GM23338 (cell line): ENCODE measurements around the gene SP2. TPM values are rescaled to one million over a fixed set of nuclear protein-coding genes. Genes with fewer than 3 reads are reported as not detected.

Source experiments
- ATAC-seq: fragments of 200-7000 bp; cut with Tn5 transposase; 3 replicates; pipeline ENCODE4 v1.9.1; 2020
- DNase-seq: peaks from one replicate; pipeline ENCODE4 v3.0.0-alpha.2; 2015; ENCODE audit warnings: low spot score
- H2AFZ ChIP-seq: fragments of 200-600 bp; sonication (generic); 2 replicates; pipeline ENCODE4 v1.8.0; 2016; ENCODE audit warnings: antibody characterized with exemption, mild to moderate bottlenecking, moderate library complexity
- H3F3A ChIP-seq: fragments of 200-600 bp; sonication (generic); replicated peaks from 2 replicates; pipeline ENCODE4 v1.8.0; 2017; ENCODE audit warnings: antibody characterized with exemption, mixed run types, low read depth
- H3K27ac ChIP-seq: fragments of 200-600 bp; sonication (generic); 2 replicates; pipeline ENCODE4 v1.6.1; 2016; ENCODE audit warnings: low read depth
- H3K27me3 ChIP-seq: fragments of 200-600 bp; sonication (generic); 2 replicates; pipeline ENCODE4 v1.8.0; 2016; ENCODE audit warnings: mild to moderate bottlenecking, mixed run types, moderate library complexity; ENCODE audit not compliant: insufficient read depth
- H3K36me3 ChIP-seq: fragments of 200-600 bp; sonication (generic); 2 replicates; pipeline ENCODE4 v1.8.0; 2016; ENCODE audit warnings: mild to moderate bottlenecking; ENCODE audit not compliant: insufficient read depth
- H3K4me1 ChIP-seq: fragments of 200-600 bp; sonication (generic); 2 replicates; pipeline ENCODE4 v1.8.0; 2016; ENCODE audit warnings: mild to moderate bottlenecking, moderate library complexity; ENCODE audit not compliant: insufficient read depth
- H3K4me2 ChIP-seq: fragments of 200-600 bp; sonication (generic); 2 replicates; pipeline ENCODE4 v1.7.1; 2017; ENCODE audit warnings: mixed run types
- H3K4me3 ChIP-seq: fragments of 200-600 bp; sonication (generic); 2 replicates; pipeline ENCODE4 v1.6.1; 2016; ENCODE audit warnings: mixed run types
- H3K79me2 ChIP-seq: fragments of 200-600 bp; sonication (generic); replicated peaks from 2 replicates; pipeline ENCODE4 v1.8.0; 2017; ENCODE audit warnings: mild to moderate bottlenecking; ENCODE audit not compliant: insufficient read depth
- H3K9me2 ChIP-seq: fragments of 200-600 bp; sonication (generic); 2 replicates; pipeline ENCODE4 v1.8.0; 2017; ENCODE audit not compliant: insufficient read depth
- H4K20me1 ChIP-seq: fragments of 200-600 bp; sonication (generic); replicated peaks from 2 replicates; pipeline ENCODE4 v1.8.0; 2017; ENCODE audit warnings: mild to moderate bottlenecking; ENCODE audit not compliant: insufficient read depth
- H3K27ac Mint-ChIP-seq: 2 replicates; pipeline ENCODE4 v1.8.0; 2020; ENCODE audit warnings: inconsistent platforms, mild to moderate bottlenecking, moderate library complexity, mixed read lengths
- H3K27me3 Mint-ChIP-seq: 3 replicates; pipeline ENCODE4 v1.8.0; 2022; ENCODE audit warnings: low read depth, mild to moderate bottlenecking, moderate library complexity, mixed read lengths, inconsistent platforms; ENCODE audit not compliant: insufficient read depth, poor library complexity
- H3K36me3 Mint-ChIP-seq: 3 replicates; pipeline ENCODE4 v1.8.0; 2021; ENCODE audit warnings: low read depth, mild to moderate bottlenecking, inconsistent platforms, moderate library complexity, mixed read lengths
- H3K4me1 Mint-ChIP-seq: 3 replicates; pipeline ENCODE4 v1.8.0; 2020; ENCODE audit warnings: mild to moderate bottlenecking, inconsistent platforms, mixed read lengths
- H3K4me3 Mint-ChIP-seq: 3 replicates; pipeline ENCODE4 v1.8.0; 2021; ENCODE audit warnings: moderate library complexity, mild to moderate bottlenecking, inconsistent platforms, mixed read lengths
- H3K9me3 Mint-ChIP-seq: 3 replicates; pipeline ENCODE4 v1.8.0; 2020; ENCODE audit warnings: moderate library complexity, mild to moderate bottlenecking, inconsistent platforms, mixed read lengths
- CREB1 ChIP-seq: fragments of 250-450 bp; sonication (Bioruptor Pico); IDR thresholded peaks from 2 replicates; pipeline ENCODE4 v1.5.0; 2020; ENCODE audit warnings: low read depth, mild to moderate bottlenecking, moderate library complexity
- EZH2 ChIP-seq: fragments of 200-600 bp; sonication (generic); IDR thresholded peaks from one replicate; pipeline ENCODE4 v1.8.0; 2017; ENCODE audit warnings: antibody characterized with exemption, mild to moderate bottlenecking, low read depth; ENCODE audit not compliant: unreplicated experiment
- JUNB ChIP-seq: IDR thresholded peaks from one replicate; pipeline ENCODE4 v1.6.1; 2016; ENCODE audit warnings: antibody characterized with exemption; ENCODE audit not compliant: unreplicated experiment
- POLR2AphosphoS5 ChIP-seq: IDR thresholded peaks from 2 replicates; pipeline ENCODE4 v1.6.1; 2016; ENCODE audit warnings: antibody characterized with exemption, low read depth
- ZNF114 ChIP-seq: fragments of 250-450 bp; sonication (Bioruptor Pico); IDR thresholded peaks from 2 replicates; pipeline ENCODE4 v1.5.0; 2020; ENCODE audit warnings: mild to moderate bottlenecking, moderate library complexity
- polyA plus RNA-seq: library from polyadenylated mRNA; unstranded; fragments of >200 nt; fragmentation: Nextera tagmentation; extraction: Ambion mirVana; gene quantifications from 2 replicates; pipeline ENCODE4 v1.2.1, GENCODE V29; 2016
- total RNA-seq: library from RNA; depleted of rRNA; stranded (reverse); fragments of >200 nt; shearing (Covaris generic); gene quantifications from 2 replicates; pipeline ENCODE4 v1.2.3, GENCODE V29; 2014
- TF ChIP-seq, protein P1 (sequence below): IDR thresholded peaks from one replicate; pipeline ENCODE4 v1.6.1; 2018; ENCODE audit warnings: antibody characterized with exemption; ENCODE audit not compliant: unreplicated experiment

The SP2 gene
- total and polyA plus RNA-seq, 2 experiments from 2014 or later, result 6.0 to 12.9 TPM

- Mint-ChIP-seq H3K27ac (no peak within 1 kb of the TSS), H3K27me3 (peaks cover 34% of the 10 kb centered on the region), H3K9me3 (peaks cover 13% of the 10 kb centered on the region; the same call in 2 of the 3 replicates), H3K4me1 (peaks cover 10% of the 10 kb centered on the region), H3K4me3 (peak within 1 kb of the TSS; percentile 81), H3K36me3 (peaks cover 12% of the 10 kb centered on the region; the same call in 2 of the 3 replicates)
- peaks cover 4% of the 10 kb centered on the region; the same call in 1 of the 2 replicates for H3K9me2 ChIP-seq
- H2AFZ ChIP-seq, result peak within 1 kb of the TSS; percentile 63
- peak; percentile 99 for ATAC-seq
- H3K27ac ChIP-seq, result no peak within 1 kb of the TSS
- TF ChIP-seq CREB1 (CRISPR knock-in tag), result 0 out of 2 replicates have a peak, but pooled peaks have one; percentile 6
- no peak for TF ChIP-seq EZH2
- peak; percentile 62 for TF ChIP-seq POLR2AphosphoS5
- TF ChIP-seq, protein P1, sequence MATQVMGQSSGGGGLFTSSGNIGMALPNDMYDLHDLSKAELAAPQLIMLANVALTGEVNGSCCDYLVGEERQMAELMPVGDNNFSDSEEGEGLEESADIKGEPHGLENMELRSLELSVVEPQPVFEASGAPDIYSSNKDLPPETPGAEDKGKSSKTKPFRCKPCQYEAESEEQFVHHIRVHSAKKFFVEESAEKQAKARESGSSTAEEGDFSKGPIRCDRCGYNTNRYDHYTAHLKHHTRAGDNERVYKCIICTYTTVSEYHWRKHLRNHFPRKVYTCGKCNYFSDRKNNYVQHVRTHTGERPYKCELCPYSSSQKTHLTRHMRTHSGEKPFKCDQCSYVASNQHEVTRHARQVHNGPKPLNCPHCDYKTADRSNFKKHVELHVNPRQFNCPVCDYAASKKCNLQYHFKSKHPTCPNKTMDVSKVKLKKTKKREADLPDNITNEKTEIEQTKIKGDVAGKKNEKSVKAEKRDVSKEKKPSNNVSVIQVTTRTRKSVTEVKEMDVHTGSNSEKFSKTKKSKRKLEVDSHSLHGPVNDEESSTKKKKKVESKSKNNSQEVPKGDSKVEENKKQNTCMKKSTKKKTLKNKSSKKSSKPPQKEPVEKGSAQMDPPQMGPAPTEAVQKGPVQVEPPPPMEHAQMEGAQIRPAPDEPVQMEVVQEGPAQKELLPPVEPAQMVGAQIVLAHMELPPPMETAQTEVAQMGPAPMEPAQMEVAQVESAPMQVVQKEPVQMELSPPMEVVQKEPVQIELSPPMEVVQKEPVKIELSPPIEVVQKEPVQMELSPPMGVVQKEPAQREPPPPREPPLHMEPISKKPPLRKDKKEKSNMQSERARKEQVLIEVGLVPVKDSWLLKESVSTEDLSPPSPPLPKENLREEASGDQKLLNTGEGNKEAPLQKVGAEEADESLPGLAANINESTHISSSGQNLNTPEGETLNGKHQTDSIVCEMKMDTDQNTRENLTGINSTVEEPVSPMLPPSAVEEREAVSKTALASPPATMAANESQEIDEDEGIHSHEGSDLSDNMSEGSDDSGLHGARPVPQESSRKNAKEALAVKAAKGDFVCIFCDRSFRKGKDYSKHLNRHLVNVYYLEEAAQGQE, result no peak
- TF ChIP-seq JUNB, result no peak
- peaks cover 9% of the 10 kb centered on the region; the same call in 1 of the 2 replicates for H3K4me1 ChIP-seq
- H3K36me3 ChIP-seq, result no peaks in the 10 kb centered on the region
- H3F3A ChIP-seq, result no peaks in the 10 kb centered on the region
- peak; percentile 98 for DNase-seq
- H3K27me3 ChIP-seq, result peaks cover 18% of the 10 kb centered on the region
- peak within 1 kb of the TSS; percentile 56 for H3K4me3 ChIP-seq
- peak within 1 kb of the TSS; percentile 93 for H3K4me2 ChIP-seq
- H4K20me1 ChIP-seq, result no peaks in the 10 kb centered on the region
- no peaks in the 10 kb centered on the region for H3K79me2 ChIP-seq
These were observed 45.4 kb downstream of the SP2 start, which contains the start of gene PNPO for GRCh38 chr17:47941246-47942095. Gene PNPO (plus strand): TSS chr17:47941571. CDS start chr17:47941676, 105 bp downstream.

DNA sequence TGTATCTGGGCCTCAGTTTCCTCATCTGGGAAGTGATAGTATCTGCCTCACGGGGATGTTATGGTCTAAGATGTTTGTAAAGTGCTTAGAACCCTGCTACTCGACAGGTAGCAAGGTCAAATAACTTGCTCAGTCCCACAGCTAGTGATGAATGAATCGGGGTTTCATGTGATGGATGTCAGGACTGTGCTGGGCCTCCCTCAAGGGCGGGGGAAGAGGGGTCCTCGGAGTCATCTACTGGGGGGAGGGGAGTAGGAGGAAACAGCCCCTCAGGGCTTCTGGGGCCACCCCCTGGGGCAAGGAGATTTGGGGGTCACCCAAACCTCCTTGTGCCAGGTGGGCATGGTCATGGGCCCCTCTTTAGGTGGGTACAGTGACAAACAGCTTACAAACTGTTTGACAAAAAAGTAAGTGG lies 46.1 kb downstream of the SP2 start:
- peaks cover 13% of the 10 kb centered on the region; the same call in 2 of the 3 replicates for H3K9me3 Mint-ChIP-seq
- Histone ChIP-seq H3K4me2 (peak overlapping the region; percentile 93), H3K4me1 (peaks cover 9% of the 10 kb centered on the region; the same call in 1 of the 2 replicates), H3K27me3 (peaks cover 18% of the 10 kb centered on the region), H3K4me3 (peak overlapping the region; percentile 56), H3K27ac (no peak overlapping the region), H3K79me2 (no peaks in the 10 kb centered on the region), H3F3A (no peaks in the 10 kb centered on the region), H3K36me3 (no peaks in the 10 kb centered on the region), H4K20me1 (no peaks in the 10 kb centered on the region), H3K9me2 (peaks cover 4% of the 10 kb centered on the region; the same call in 1 of the 2 replicates), H2AFZ (peak overlapping the region; percentile 63)
- H3K4me3 Mint-ChIP-seq, result peak overlapping the region; percentile 81
- H3K36me3 Mint-ChIP-seq, result peaks cover 12% of the 10 kb centered on the region; the same call in 2 of the 3 replicates
- peak; percentile 15 for ATAC-seq
- peaks cover 12% of the 10 kb centered on the region for H3K4me1 Mint-ChIP-seq
- peaks cover 34% of the 10 kb centered on the region for H3K27me3 Mint-ChIP-seq
- H3K27ac Mint-ChIP-seq, result no peak overlapping the region
- DNase-seq, result peak; percentile 21
- TF ChIP-seq, protein P1, result no peak
- no peak for TF ChIP-seq ZNF114 (CRISPR knock-in tag)
